ENCODE results near the gene MBNL2.

DNA sequence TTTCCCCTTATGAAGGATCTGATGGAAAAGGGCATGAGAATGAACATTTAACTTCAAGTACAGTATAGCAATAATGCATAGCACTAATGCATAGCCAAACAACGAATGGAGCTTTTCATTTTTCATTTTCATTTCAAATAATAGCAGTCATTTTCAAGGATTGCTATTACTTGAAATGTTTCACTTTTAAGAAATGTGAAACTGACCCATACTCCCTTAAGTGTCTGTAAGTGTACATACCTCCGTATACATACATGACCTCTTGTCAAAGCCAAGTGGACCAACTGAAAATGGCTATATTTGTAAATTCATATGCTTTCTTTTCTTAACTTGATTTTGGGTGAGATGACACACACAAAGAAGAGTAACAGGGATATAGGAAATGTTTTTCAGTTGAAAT lies 215.6 kb downstream of the MBNL2 start:
- TF ChIP-seq EZH2 (IDR thresholded peaks at IDR 0.05; ENCODE audit: insufficient read depth, poor library complexity, severe bottlenecking) (no peak), EZH2phosphoT487 (IDR thresholded peaks at IDR 0.05; ENCODE audit: insufficient read depth, low read depth) (no peak)
